Mucosa of descending colon (tissue), 3 donors: ENCODE measurements around the gene MOSPD2. TPM values are rescaled to one million over a fixed set of nuclear protein-coding genes. Genes with fewer than 3 reads are reported as not detected.

ENCODE experiments used
- ATAC-seq: fragments of 200-7000 bp; cut with Tn5 transposase; one replicate; pipeline ENCODE4 v1.9.1; 2020; ENCODE audit warnings: mild to moderate bottlenecking, moderate library complexity
- DNase-seq, 3 donors: peaks; one replicate each; pipeline ENCODE4 v3.0.0-alpha.2; 2020
- H3K36me3 ChIP-seq: fragments of 200-600 bp; one replicate; pipeline ENCODE4 v1.8.0; 2021; ENCODE audit warnings: low read depth, mild to moderate bottlenecking
- H3K4me1 ChIP-seq: fragments of 200-600 bp; one replicate; pipeline ENCODE4 v1.8.0; 2021; ENCODE audit warnings: low read depth, mild to moderate bottlenecking
- H3K4me3 ChIP-seq: fragments of 200-600 bp; one replicate; pipeline ENCODE4 v1.8.0; 2021; ENCODE audit warnings: mild to moderate bottlenecking
- H3K9me3 ChIP-seq: fragments of 200-600 bp; one replicate; pipeline ENCODE4 v1.8.0; 2021; ENCODE audit warnings: mild to moderate bottlenecking
- CTCF ChIP-seq: fragments of 200-600 bp; IDR thresholded peaks from one replicate; pipeline ENCODE4 v1.8.0; 2022; ENCODE audit warnings: antibody characterized with exemption, mild to moderate bottlenecking
- intact Hi-C, 2 donors: fragments of 100-400 bp; cut with DNase I in 1 of 2; cut with micrococcal nuclease in 1 of 2; formaldehyde crosslinking; loops; one replicate each; pipeline versions ENCODE4 v1.11.0 to v1.11.1; 2022; cut with DNase I, micrococcal nuclease
- total RNA-seq, 3 donors: library from RNA; stranded (reverse); fragmentation: NEBNext Ultra II Directional in 2 of 3; extraction: Animal tissue kit (Norgen Biotek cat#: 25700) in 2 of 3; gene quantifications; one replicate each; pipeline versions ENCODE4 v1.2.1 to v1.2.4, GENCODE V29; 2021 to 2023
- donor health status: DM: no; HTN: no; CAD: no; lungs with moderate emphysema.
- donor health status: DM: no; HTN: no; CAD: no.
- donor health status: DM: no; HTN: yes; CAD: no.

The MOSPD2 gene
- total RNA-seq, 3 donors from 2014 or later = 11.3 to 14.7 (median 14.4) TPM

- intact Hi-C loops = no loop called here
- ATAC-seq = no peak
- no peaks in the 10 kb centered on the region for H3K4me1 ChIP-seq
- TF ChIP-seq CTCF = no peak
- no peak for DNase-seq
- no peak overlapping the region for H3K4me3 ChIP-seq
- H3K9me3 ChIP-seq = no peaks in the 10 kb centered on the region
- no peaks in the 10 kb centered on the region for H3K36me3 ChIP-seq
Observed at GRCh38 chrX:14871767-14872166, 1.5 kb upstream of the MOSPD2 start.

GRCh38 chrX:14872355-14872754 is 866 bp upstream of the MOSPD2 start:
- DNase-seq (no peak), ATAC-seq (no peak)
- H3K4me1 ChIP-seq = no peaks in the 10 kb centered on the region
- no peaks in the 10 kb centered on the region for H3K9me3 ChIP-seq
- H3K36me3 ChIP-seq = no peaks in the 10 kb centered on the region
- intact Hi-C loops = no loop called here
- TF ChIP-seq CTCF = no peak
- H3K4me3 ChIP-seq = no peak overlapping the region

GRCh38 chrX:14873676-14874049 is 442 bp downstream of the MOSPD2 start:
- ATAC-seq (no peak), DNase-seq (peak in 1 of 3 donors; percentile 2)
- intact Hi-C loops = no loop called here

GRCh38 chrX:14875624-14876023 is 2.4 kb downstream of the MOSPD2 start:
- no peaks in the 10 kb centered on the region for H3K9me3 ChIP-seq
- no peak for TF ChIP-seq CTCF
- ATAC-seq (no peak), DNase-seq (no peak)
- H3K4me3 ChIP-seq = no peak overlapping the region
- intact Hi-C loops = no loop called here
- no peaks in the 10 kb centered on the region for H3K4me1 ChIP-seq
- no peaks in the 10 kb centered on the region for H3K36me3 ChIP-seq

More at GRCh38 chrX:14873676-14874049, 442 bp downstream of the MOSPD2 start:
- peak overlapping the region; percentile 42 for H3K4me3 ChIP-seq
- H3K4me1 ChIP-seq = no peaks in the 10 kb centered on the region
- H3K36me3 ChIP-seq = no peaks in the 10 kb centered on the region
- TF ChIP-seq CTCF = no peak
- no peaks in the 10 kb centered on the region for H3K9me3 ChIP-seq

GRCh38 chrX:14883826-14884225 is 10.6 kb downstream of the MOSPD2 start:
- H3K4me3 ChIP-seq = no peak overlapping the region
- no peaks in the 10 kb centered on the region for H3K9me3 ChIP-seq
- no peak for TF ChIP-seq CTCF
- intact Hi-C loops = no loop called here
- no peaks in the 10 kb centered on the region for H3K36me3 ChIP-seq
- H3K4me1 ChIP-seq = no peaks in the 10 kb centered on the region
- no peak for ATAC-seq
- no peak for DNase-seq

GRCh38 chrX:14884714-14885113 is 11.5 kb downstream of the MOSPD2 start:
- Histone ChIP-seq H3K4me3 (no peak overlapping the region), H3K4me1 (no peaks in the 10 kb centered on the region), H3K9me3 (no peaks in the 10 kb centered on the region), H3K36me3 (no peaks in the 10 kb centered on the region)
- DNase-seq (no peak), ATAC-seq (no peak)
- intact Hi-C loops = no loop called here
- TF ChIP-seq CTCF = no peak
